Measurements from ENCODE around the gene TYRO3.
"Not testable (repeated sequence)": the region's sequence is repeated elsewhere in the genome, so short reads cannot be mapped to it uniquely, and the experiment has no call there.

TYRO3 gene

GRCh38 chr15:41568350-41569017 lies 9.5 kb downstream of the TYRO3 start:
- DNase-seq = peak; percentile 73
- H3K27me3 Mint-ChIP-seq (ENCODE audit: low read depth, poor library complexity) = peaks cover 7% of the 10 kb centered on the region
- H3K36me3 Mint-ChIP-seq (ENCODE audit: low read depth) = peaks cover 21% of the 10 kb centered on the region
- no peaks in the 10 kb centered on the region for H3K9me3 Mint-ChIP-seq
- TF ChIP-seq CTCF (IDR thresholded peaks at IDR 0.05) = no peak
- H3K4me1 Mint-ChIP-seq = peaks cover 62% of the 10 kb centered on the region
- peak overlapping the region; percentile 53 for H3K4me3 Mint-ChIP-seq
- peak overlapping the region; percentile 97 for H3K27ac Mint-ChIP-seq

GRCh38 chr15:41569232-41569631 lies 10.2 kb downstream of the TYRO3 start:
- peaks cover 28% of the 10 kb centered on the region for H3K36me3 Mint-ChIP-seq (ENCODE audit: low read depth)
- not testable (repeated sequence) for H3K9me3 Mint-ChIP-seq, DNase-seq, H3K27ac Mint-ChIP-seq
- peaks cover 55% of the 10 kb centered on the region for H3K4me1 Mint-ChIP-seq
- H3K27me3 Mint-ChIP-seq (ENCODE audit: low read depth, poor library complexity) = peaks cover 11% of the 10 kb centered on the region
- H3K4me3 Mint-ChIP-seq = peak overlapping the region; percentile 53

GRCh38 chr15:41570764-41571163 lies 11.8 kb downstream of the TYRO3 start:
- no peak for TF ChIP-seq CTCF (IDR thresholded peaks at IDR 0.05)
- no peak for DNase-seq
- Mint-ChIP-seq H3K36me3 (ENCODE audit: low read depth) (peaks cover 35% of the 10 kb centered on the region), H3K27ac (no peak overlapping the region), H3K4me3 (no peak overlapping the region), H3K4me1 (peaks cover 40% of the 10 kb centered on the region), H3K27me3 (ENCODE audit: low read depth, poor library complexity) (peaks cover 11% of the 10 kb centered on the region), H3K9me3 (no peaks in the 10 kb centered on the region)

- Mint-ChIP-seq H3K4me3 (no peak overlapping the region), H3K9me3 (no peaks in the 10 kb centered on the region), H3K4me1 (peaks cover 29% of the 10 kb centered on the region), H3K36me3 (ENCODE audit: low read depth) (peaks cover 35% of the 10 kb centered on the region), H3K27me3 (ENCODE audit: low read depth, poor library complexity) (peaks cover 11% of the 10 kb centered on the region), H3K27ac (no peak overlapping the region)
- TF ChIP-seq CTCF (IDR thresholded peaks at IDR 0.05) = no peak
- DNase-seq = no peak
Observed at GRCh38 chr15:41571948-41572347, 12.9 kb downstream of the TYRO3 start.

DNA sequence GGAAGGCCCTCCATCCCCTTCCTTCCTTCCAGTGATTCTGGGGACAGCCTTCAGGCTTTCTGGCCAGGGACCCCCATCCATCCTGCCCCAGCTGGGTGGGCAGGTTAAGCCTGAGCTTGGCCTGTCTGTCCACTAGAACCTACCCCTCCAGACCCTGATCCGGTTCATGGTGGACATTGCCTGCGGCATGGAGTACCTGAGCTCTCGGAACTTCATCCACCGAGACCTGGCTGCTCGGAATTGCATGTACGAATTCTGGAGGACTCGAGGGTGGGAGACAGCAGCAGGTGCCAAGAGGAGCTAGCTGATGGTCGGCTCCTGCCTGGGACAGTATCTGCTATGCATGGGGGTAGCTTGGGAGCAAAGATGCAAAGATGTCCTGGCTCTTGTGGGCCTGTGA lies 13.9 kb downstream of the TYRO3 start:
- H3K27me3 Mint-ChIP-seq (ENCODE audit: low read depth, poor library complexity) = peaks cover 11% of the 10 kb centered on the region
- no peaks in the 10 kb centered on the region for H3K9me3 Mint-ChIP-seq
- TF ChIP-seq CTCF (IDR thresholded peaks at IDR 0.05) = no peak
- H3K4me3 Mint-ChIP-seq = no peak overlapping the region
- peaks cover 35% of the 10 kb centered on the region for H3K36me3 Mint-ChIP-seq (ENCODE audit: low read depth)
- peaks cover 20% of the 10 kb centered on the region for H3K4me1 Mint-ChIP-seq
- DNase-seq = no peak
- no peak overlapping the region for H3K27ac Mint-ChIP-seq

DNA sequence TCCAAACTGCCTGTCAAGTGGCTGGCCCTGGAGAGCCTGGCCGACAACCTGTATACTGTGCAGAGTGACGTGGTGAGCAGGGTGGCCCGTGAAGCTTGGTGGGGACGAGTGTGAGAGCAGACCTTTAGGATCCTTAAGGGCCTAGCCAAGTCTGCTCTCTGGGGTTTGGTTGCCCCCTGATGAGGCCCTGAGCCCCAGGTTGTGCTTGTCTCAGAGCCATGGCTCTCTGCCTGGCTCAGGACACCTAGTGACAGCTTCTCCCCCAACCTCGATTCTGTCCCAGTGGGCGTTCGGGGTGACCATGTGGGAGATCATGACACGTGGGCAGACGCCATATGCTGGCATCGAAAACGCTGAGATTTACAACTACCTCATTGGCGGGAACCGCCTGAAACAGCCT lies 14.4 kb downstream of the TYRO3 start:
- Mint-ChIP-seq H3K27ac (no peak overlapping the region), H3K27me3 (ENCODE audit: low read depth, poor library complexity) (peaks cover 9% of the 10 kb centered on the region), H3K4me3 (no peak overlapping the region), H3K4me1 (peaks cover 14% of the 10 kb centered on the region), H3K9me3 (no peaks in the 10 kb centered on the region), H3K36me3 (ENCODE audit: low read depth) (peaks cover 35% of the 10 kb centered on the region)
- TF ChIP-seq CTCF (IDR thresholded peaks at IDR 0.05) = no peak
- no peak for DNase-seq
